Germinal center (tissue), 1 donor: ENCODE measurements around the gene BICRAL.
"Not testable (repeated sequence)": the region's sequence is repeated elsewhere in the genome, so short reads cannot be mapped to it uniquely, and the experiment has no call there.

Source experiments
- DNase-seq: peaks from one replicate; pipeline ENCODE4 v3.0.0; 2012; ENCODE audit warnings: mixed read lengths, low spot score

BICRAL gene, protein sequence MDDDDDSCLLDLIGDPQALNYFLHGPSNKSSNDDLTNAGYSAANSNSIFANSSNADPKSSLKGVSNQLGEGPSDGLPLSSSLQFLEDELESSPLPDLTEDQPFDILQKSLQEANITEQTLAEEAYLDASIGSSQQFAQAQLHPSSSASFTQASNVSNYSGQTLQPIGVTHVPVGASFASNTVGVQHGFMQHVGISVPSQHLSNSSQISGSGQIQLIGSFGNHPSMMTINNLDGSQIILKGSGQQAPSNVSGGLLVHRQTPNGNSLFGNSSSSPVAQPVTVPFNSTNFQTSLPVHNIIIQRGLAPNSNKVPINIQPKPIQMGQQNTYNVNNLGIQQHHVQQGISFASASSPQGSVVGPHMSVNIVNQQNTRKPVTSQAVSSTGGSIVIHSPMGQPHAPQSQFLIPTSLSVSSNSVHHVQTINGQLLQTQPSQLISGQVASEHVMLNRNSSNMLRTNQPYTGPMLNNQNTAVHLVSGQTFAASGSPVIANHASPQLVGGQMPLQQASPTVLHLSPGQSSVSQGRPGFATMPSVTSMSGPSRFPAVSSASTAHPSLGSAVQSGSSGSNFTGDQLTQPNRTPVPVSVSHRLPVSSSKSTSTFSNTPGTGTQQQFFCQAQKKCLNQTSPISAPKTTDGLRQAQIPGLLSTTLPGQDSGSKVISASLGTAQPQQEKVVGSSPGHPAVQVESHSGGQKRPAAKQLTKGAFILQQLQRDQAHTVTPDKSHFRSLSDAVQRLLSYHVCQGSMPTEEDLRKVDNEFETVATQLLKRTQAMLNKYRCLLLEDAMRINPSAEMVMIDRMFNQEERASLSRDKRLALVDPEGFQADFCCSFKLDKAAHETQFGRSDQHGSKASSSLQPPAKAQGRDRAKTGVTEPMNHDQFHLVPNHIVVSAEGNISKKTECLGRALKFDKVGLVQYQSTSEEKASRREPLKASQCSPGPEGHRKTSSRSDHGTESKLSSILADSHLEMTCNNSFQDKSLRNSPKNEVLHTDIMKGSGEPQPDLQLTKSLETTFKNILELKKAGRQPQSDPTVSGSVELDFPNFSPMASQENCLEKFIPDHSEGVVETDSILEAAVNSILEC

DNA sequence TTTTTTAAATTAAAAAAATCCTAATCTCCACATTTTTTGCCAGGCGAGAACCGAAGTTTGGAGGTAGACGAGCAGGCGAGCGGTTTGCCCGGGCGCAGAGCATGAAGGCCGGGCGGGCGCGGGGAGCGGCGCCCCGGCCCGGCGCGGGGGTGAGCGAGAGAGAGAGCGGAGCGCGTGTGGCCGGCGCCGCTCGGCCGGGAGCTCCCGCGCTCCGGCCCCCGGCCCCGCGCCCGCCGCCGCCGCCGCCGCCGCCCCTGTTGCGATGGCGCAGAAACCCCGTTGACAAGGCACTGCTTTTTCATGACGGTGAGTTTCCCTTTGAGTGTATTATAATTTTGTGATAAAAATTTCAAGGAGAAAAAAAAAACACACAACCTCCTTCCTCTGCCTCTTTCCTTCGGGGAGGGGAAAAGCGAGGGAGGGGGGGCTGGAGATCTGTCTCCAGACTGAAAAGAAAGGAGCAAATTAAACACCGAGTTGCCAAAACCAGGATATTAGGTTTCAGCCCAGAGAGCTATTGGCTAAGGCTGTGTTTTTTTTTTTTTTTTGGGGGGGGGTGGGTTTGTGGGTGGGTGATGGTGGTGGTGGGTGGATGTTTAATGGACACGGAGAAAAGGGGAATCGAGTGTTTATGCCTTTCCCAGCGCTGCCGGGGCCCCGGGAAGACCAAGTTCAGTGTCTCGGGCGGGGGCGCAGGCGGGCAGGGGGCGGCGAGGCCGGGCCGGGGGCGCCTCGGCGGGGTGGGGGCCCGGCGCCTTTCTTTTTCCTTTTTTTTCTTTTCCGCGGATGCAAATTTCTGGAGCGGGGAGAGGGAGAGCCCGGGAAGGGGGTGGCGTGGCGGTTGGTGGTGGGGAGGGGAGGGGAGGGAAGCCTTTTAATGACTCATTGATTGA lies at the start of gene BICRAL:
Gene BICRAL (plus strand): TSS at position 257 of the 893 bp plus-strand sequence. CDS start 39,971 bp downstream, outside the sequence.
- DNase-seq = peak; percentile 66

DNA sequence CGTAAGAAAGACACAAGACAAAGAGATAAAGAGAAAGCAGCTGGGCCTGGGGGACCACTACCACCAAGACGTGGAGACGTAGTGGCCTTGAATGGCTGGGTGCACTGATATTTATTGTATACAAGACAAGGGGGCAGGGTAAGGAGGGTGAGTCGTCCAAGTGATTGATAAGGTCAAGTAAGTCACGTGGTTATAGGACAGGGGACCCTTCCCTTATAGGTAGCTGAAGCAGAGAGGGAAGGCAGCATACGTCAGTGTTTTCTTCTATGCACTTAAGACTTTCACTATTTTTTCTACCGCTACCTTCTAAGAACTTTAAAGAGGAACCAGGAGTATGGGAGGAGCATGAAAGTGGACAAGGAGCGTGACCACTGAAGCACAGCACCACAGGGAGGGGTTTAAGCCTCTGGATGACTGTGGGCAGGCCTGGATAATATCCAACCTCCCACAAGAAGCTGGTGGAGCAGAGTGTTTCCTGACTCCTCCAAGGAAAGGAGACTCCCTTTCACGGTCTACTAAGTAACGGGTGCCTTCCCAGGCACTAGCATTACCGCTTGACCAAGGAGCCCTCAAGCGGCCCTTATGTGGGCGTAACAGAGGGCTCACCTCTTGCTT lies 47.9 kb upstream of the BICRAL start:
- DNase-seq = not testable (repeated sequence)

DNA sequence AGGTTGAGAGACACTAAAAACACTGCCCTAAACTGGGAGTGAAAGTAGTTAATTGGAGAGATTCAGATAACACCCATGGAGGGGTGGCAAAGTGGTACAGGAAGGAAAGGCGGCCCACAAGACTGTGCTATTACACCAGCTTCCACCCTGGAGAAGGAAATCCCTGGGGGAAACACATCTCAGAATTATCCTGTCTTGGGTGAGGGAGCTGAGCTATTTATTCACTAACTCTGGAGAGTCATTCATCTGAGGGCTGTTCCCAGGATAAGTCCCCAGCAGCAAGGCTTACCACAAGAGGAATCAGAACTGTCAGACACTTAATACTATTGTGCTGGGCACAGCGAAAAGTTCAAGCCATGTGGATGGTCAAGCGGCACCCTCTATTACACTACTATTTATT lies 45.9 kb upstream of the BICRAL start:
- no peak for DNase-seq

DNA sequence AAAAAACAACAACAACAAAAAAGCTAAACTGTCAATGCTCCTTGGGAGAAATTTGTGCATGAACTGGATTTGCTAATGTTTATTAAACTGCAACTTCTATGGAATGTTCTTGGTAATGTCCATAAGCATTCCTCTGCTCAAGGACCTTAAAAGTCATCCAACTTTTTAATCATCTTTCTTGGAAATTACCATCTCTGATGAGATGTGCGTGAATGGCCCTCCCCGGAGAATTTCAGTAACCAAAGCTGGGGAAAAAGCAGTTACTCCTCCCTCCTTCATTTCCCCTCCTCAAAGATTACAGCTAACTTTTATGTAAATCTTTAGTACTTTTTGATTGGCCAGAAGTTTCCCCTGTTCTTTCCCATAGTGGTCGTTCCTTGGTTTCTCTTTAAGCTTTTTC lies 41.1 kb upstream of the BICRAL start:
- DNase-seq = no peak

DNA sequence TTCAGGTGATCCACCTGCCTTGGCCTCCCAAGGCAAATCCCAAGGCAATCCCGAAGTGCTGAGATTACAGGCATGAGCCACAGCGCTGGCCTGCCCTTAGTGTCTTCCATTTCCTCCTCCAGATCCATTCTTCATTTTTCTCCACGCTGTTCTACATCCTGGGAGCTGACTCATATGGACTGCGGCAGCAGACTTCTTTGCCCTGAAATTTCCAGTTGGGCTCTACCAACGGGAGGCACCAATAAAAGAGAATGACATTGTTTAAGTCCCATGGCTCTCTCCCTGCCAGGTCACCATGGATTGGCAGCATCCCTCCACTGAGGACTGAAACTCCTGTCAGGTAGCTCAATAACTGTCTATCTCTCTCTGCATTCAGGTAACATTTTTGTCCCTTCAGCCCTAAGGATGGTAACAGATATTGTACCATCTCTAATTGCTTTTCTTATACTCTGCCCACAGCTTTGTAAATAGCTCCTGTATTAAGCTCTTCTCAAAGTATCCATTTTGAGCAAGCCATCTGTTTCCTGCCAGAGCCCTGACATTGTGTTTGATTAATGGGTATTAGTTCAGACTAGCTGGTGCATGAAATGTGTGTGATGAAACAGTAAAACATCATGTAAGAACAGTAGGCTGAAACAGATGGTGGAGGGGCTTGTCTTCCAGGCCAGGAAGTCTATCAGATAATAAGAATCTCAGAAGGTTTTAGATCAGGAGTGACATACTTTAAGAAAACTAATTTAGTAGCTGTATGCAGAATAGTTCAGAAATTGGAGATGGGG lies 39.5 kb upstream of the BICRAL start:
- DNase-seq = peak; percentile 24

DNA sequence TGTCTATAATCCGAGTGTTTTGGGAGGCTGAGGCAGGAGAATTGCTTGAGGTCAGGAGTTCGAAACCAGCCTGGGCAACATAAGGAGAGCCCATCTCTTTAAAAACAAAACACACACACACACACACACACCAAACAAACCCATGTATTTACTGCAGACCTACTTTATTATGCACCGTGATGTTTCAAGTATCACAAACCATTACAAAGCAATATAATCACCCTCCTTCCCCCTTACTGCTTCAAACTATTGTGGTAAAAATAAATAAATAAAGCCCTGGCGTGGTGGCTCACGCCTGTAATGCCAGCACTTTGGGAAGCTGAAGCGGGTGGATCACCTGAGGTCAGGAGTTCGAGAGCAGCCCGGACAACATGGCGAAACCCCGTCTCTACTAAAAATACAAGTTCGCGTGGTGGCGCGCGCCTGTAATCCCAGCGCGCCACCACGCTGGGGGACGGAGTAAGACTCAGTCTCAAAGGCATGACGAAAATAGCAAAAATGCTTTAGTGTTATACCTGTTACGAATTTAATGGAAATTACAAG lies 37.4 kb upstream of the BICRAL start:
- DNase-seq = no peak

DNA sequence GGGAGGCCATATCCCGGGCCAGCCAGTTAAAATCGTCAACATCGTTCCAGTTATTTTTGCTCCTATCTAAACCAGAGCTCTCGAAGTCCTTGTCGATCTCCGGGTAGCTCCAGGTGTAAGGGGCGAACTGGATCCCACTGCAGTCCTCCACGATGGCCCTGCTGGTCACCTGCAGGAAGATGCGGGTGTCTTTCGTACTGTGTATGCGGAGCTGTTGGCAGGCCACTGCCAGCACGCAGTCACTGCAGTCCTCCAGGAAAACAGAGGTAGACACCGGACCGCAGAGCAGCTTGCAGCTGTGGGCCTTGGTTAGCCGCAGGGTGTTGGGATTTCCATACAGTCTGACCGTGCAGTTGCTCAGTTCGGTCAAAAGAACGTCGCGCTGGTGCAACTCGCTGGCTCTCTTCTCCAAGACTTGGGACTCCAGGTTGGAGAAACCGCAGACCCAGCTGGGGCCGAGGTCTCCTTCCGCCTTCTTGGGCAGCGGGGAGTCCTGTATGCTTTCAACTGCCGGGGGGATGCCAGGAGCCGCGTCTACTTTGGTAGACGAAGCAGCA lies 36.7 kb upstream of the BICRAL start:
- no peak for DNase-seq

DNA sequence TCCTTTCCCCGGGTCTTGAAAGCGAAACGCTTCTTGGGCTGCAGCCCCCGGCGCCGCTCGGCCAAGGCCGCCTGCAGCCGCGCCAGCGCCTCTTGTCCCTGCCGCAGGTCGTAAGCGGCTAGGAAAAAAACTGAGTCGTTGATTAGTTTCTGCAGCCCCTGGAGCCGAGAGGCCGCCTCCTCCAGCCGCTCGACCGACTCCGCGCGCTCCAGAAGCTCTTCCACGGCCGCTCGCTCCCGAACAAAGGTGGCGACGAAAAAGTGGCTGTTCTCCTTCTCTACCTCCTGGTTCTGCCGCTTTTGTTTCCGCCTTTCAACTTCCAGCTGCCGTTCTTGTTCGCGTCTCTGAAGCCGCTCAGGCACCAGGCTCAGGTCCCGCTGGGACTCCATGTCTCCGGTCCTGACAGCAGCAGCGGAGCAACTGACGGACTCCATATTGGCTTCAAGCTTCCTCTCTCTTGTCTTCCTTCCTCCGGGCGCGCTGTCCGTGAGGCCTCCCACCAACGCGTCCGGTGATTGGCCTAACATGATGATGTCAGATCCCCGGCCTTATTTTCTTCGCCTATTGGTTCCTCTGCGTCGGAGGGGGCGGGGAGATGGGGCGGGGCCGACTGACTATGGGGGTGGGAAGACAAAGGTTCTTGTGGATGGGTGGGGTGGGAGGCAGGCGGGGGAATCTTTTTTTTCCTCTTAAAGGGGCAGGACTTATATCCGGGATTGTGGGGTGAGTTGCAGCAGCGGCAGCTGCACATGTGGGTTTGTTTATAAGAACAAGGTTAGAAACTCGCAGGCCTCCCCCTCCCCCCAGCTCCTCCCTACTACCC lies 36.0 kb upstream of the BICRAL start, which contains the start of gene TBCC:
Gene TBCC (minus strand): TSS at position 464 of the 823 bp plus-strand sequence. CDS start 30 bp downstream, at position 434.
- DNase-seq = peak; percentile 99

DNA sequence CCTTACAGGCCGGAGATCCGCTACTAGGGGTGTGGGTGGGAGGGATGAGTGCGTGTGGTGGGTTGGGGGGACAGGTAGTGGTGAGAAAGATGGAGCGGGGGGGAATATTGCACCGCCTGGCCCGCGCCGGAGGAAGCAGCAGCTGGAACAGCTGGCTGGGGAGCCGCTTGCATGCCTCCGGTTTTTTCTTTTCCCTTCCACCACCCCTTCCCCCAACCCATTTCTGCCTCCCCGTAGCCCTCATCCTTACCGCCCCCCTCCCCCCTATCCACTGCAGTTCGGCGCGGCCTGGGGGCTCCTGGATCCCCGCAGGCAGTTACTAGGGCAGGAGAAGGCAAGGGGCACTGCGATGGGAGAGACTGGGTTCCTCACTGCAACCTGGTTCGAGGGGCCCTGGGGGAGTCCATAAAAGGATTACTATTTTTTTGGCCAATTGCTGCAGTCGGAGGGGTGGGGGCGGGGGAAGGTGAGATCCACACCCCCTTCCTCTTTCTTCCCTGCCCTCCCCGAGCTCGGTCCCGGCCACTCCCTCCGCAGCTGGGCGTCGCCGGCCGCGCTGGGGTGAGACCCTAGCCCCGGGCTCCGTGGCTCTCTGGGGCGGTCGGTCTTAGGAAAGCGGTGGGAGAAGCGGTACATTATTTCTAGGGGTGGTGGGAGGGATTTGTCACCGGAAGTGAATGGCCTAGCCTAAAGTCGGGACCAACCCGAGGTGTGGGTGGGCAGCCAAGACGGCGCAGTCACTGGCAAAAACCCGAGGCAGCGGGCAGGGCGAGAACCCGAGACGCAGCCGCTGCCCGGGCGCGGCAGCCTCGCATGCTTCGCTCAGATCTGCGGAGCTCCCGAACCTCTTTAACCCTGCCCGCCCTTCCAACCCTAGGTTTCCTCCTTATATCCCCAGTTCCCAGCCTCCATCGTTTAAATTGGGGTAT lies 35.1 kb upstream of the BICRAL start:
- DNase-seq = peak; percentile 95

DNA sequence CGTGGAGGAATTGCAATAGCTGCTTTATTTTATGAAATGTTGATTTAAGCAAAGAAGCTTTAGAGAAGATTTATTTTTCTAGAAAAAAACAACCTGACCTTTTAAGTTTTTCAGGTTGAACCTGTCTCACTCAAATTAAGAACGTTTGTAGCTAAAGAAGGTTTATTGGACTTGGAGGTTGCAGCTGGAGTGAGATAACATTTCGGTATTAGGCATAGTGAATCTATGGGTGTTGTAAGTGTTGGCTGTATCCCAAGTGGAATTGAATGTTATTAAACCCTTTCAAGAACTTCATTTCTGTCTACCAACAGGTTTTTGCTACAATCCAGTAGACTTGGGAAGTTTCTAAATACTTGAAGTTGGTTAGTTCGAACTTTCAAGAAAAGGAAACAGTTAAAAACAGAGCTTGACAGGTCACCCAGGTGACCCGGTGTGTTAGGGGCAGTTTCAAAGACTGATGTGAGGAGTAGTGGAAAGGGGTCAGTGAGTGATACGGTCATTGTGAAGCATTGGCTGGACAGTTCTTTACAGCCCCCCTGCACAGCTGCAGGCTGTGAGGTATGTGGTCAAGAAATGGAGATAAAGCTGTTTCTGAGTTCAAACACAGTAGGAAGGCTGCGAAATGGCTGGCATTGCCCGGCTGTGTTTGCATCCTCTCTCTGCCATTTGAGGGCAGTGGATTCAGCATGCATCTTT lies 33.5 kb upstream of the BICRAL start:
- no peak for DNase-seq

DNA sequence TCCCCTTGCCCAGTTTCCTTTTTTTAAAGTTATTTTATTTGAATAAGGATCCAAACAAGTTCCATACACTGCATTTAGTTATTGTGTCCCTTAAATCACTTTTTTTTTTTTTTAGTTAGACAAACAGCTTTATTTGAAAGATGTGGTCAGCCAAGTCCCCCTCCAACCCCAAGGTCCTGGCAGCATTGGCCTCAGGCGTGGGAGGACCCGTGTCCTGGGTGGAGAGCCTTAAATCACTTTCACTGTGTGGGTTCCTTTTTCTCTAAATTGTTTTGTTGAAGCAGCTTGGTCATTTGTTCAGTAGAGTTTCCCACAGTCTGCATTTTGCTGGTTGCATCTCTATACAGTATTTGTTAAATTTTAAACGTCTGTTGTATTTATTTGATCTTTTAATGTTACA lies 30.8 kb upstream of the BICRAL start:
- DNase-seq = no peak

DNA sequence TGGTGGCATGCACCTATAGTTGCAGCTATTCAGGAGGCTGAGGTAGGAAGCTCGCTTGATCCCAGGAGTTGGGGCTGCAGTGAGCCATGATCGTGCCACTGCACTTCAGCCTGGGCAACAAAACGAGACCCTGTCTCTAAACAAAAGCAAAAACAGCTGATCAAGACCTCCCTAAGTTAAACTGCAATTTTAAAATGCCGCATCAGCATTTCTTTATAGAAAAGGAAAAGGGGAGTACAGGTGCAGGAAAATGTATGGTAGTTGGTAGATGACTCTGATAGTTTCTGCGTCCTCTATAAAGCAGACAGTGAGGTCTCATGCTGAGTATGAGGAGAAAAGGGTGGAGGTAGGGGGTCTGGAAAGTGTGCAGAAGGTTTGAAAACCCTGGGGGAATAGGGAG lies 27.1 kb upstream of the BICRAL start:
- no peak for DNase-seq

DNA sequence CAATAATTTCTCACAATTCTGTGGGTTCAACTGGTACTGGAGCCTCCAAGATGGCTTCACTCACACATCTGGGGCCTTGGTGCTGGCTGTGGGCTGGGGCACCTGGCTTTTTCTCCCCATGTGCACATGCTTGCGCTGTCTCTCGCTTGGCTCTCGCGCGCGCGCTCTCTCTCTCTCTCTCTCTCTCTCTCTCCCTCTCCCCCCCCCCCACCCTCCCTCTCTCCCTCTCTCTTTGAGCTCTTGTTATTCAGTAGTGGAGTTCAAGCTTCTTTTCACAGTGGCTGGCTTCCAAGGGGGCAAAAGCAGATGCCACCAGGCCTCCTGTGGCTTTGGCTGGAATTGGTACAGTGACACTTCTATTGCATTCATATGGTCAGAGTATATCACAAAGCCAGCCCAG lies 25.1 kb upstream of the BICRAL start:
- no peak for DNase-seq

DNA sequence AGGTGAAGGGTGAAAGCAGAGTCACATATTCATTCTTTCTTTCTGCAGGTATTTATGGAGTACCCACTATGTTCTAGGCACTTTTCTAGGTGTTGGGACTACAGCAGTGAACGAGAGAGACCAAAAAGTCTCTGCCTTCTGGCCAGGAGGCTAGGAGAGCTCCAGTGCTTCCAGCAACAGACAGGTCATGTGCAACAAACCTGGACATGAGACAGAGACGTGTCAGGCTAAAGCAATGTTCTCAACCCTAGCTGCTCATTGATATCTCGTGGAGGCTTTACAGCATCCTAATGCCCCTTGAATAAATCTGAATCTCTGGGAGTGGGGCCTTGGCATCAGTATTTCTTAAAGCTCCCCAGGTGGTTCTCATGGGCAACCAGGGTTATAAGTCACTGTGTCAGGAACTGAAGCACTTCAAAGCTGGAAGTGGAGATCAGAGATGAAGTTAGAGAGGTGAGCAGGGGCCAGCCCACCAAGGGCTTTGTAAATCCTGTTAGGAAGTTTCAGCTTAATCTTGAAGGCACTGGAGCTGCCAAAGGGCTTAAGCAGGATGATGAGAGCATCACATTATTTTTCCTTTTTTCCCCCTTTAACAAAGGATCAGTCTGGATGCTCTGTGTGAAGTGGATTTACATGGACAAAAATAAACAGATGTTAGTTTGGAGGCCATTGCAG lies 23.0 kb upstream of the BICRAL start:
- no peak for DNase-seq

DNA sequence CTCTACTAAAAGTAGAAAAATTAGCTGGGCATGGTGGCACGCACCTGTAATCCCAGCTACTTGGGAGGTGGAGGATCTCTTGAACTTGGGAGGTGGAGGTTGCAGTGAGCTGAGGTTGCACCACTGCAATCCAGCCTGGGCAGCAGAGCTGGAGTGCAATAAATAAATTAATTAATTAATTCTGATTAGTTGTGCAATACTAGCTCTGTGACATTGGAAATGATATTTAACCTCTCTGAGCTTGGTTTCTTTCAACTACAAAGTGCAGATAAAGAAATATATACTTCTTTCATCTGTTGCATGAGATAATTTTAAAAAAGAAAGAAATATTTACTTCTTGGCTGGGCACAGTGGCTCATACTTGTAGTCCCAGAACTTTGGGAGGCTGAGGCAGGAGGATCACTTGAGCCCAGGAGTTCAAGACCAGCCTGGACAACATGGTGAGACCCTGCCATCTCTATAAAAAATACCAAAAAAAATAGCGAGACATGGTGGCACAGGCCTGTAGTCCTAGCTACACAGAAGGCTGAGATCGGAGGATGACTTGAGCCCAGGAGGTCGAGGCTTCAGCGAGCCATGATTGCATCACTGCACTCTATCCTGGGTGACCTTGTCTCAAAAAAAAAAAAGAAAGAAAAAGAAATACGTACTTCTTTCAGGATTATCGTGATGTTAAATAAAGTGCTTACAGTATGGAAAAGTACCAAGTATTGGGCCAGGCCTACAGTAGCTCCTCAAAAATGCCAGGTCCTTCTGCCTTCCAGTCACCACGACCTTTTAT lies 20.4 kb upstream of the BICRAL start:
- no peak for DNase-seq

DNA sequence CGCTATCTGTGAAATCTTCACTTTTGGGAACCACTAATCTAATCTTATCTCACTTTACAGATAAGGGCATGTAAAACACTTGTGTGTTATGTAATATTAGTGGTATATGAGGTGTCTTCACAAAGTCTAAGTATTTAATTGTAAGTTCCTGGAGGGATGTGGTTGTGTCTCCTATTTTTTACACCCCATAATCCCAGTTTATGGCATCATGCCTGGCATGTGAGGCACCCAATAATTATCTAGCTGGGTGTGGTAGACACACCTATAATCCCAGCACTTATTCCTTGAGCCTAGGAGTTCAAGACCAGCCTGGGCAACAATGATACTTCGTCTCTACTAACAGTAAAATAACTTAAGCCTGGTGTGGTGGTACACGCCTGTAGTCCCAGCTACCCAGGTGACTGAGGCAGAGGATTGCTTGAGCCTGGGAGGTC lies 19.4 kb upstream of the BICRAL start:
- DNase-seq = no peak
